ENCODE results near the gene NUDT6.
A peak's percentile ranks its signal among the peaks of the same experiment; 100 is the strongest.

The NUDT6 gene

DNA sequence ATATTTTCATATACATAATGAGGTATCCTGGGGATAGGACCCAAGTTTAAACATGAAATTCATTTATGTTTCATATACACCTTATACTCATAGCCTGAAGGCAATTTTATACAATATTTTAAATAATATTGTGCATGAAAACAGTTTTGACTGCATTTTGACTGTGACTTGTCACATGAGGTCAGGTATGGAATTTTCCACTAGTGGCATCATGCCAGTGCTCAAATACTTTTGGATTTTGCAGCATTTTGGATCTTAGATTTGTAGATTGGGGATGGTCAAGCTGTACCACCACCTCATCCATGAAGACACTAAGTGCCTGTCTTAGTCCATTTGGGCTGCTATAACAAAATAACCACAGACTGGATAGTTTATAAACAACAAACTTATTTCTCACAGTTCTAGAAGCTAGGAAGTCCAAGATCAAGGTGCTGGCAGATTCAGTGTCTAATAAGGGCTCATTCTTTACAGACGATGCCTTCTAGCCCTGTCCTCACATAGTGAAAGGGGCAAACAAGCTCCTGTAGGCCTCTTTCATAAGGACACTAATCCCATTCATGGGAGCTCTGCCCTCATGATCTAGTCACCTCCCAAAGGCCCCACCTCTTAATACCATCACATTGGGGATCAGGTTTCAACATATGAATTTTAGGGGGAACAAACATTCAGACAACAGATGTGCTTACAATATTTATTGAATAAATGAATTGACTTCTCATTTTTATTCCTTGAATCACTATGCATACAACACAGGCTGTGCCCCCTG is 9.4 kb downstream of the NUDT6 start:
- DNase-seq, result peak; percentile 62

GRCh38 chr4:122911588-122911987 is 10.8 kb downstream of the NUDT6 start:
- no peak for DNase-seq

- DNase-seq, result no peak
These were observed 12.7 kb downstream of the NUDT6 start for GRCh38 chr4:122909683-122910082.

GRCh38 chr4:122908223-122908622 is 14.2 kb downstream of the NUDT6 start:
- DNase-seq, result no peak

DNA sequence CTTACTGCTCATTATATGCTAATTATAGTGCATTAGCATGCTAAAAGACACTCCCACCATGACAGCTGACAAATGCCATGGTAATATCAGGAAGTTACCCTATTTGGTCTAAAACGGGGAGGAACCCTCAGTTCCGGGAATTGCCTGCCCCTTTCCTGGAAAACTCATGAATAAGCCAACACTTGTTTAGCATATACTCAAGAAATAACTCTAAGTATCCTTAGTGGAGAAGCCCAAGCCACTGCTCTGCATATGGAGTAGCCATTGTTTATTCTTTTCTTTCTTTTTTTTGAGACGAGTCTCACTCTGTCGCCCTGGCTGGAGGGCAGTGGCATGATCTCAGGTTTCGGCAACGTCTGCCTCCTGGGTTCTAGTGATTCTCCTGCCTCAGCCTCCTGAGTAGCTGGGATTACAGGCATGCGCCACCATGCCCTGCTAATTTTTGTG is 15.5 kb downstream of the NUDT6 start:
- no peak for DNase-seq

DNA sequence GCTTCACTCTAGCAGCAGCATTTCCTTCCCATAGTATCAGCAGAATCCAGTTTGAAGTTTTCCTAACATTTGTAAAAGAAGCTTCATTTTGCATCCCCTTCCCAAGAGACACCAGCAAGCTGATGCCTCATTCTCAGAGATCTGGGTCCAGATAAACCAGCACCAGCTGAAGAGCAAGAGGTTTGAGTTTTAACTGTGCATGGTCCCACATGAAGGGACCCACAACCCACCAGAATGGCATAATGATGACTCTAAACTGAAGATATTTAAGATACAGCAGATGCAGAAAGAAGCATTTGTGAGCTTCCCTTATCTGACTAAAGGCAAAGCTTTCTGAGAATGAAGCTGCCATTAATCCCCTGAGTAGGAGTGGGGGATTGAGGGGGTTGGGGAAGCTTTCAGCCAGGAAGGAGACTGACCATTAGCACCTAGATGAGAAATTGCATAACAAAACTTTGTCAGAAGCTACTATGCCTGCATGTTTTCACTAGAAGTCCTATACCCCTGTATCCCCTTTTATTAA is 18.6 kb downstream of the NUDT6 start:
- peak; percentile 9 for DNase-seq

- no peak for DNase-seq
These were observed 21.0 kb downstream of the NUDT6 start for GRCh38 chr4:122901247-122902010.

- DNase-seq, result no peak
These were observed 22.1 kb downstream of the NUDT6 start for GRCh38 chr4:122900314-122900713.

GRCh38 chr4:122899682-122900081 is 22.7 kb downstream of the NUDT6 start:
- no peak for DNase-seq

- no peak for DNase-seq
These were observed 23.8 kb downstream of the NUDT6 start for GRCh38 chr4:122898370-122899150.

GRCh38 chr4:122896270-122896669 is 26.1 kb downstream of the NUDT6 start:
- DNase-seq, result peak; percentile 31

DNA sequence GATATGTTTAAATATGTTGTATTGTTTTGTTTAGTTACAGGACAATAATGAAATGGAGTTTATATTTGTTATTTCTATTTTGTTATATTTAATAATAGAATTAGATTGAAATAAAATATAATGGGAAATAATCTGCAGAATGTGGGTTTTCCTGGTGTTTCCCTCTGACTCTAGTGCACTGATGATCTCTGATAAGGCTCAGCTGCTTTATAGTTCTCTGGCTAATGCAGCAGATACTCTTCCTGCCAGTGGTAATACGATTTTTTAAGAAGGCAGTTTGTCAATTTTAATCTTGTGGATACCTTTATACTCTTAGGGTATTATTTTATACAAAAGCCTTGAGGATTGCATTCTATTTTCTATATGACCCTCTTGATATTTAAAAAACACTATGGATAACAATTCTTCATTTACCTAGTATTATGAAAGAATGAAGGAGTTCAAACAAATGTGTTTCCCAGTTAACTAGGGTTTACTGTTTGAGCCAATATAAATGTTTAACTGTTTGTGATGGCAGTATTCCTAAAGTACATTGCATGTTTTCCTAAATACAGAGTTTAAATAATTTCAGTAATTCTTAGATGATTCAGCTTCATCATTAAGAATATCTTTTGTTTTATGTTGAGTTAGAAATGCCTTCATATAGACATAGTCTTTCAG is 26.9 kb downstream of the NUDT6 start:
- DNase-seq, result peak; percentile 4

GRCh38 chr4:122894827-122895226 is 27.6 kb downstream of the NUDT6 start:
- peak; percentile 18 for DNase-seq

GRCh38 chr4:122890147-122890795 is 32.1 kb downstream of the NUDT6 start:
- no peak for DNase-seq

DNA sequence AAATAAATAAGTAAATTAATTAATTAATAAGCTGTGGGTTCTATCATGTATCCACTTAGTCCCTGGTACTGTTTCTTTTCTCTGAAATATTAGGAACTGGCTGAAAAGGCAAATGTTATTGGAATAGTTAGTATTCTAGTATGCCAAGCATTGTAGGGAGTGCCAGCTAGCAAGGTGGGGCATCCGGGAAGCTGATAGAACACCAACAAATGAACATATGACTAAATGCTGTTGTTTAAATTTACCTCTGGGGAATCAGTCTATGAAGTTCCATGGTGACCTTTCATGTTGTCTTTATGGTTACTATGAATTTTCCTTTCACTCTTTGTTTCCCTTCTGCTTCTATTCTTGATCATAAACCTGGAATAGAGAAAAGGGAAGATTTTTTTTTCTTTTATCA is 32.7 kb downstream of the NUDT6 start:
- no peak for DNase-seq

DNA sequence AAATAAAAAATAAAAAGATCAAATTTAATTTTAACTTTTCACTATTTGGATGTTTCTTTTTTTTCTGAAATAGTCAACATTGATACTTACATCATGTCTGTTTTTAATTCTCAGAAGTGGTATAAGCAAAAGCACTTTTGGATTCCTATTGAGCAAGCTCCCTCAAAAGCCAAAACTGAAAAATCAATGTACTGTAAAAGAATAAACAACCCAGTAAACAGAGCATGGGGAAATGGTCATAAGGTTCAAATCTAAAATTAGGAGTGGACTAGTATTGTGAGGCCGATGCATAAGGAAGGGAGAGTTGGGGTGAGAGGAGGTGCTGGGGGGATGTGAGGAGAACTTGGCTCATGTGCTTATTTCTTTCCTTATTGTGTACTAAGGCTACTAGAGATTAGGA is 37.9 kb downstream of the NUDT6 start:
- no peak for DNase-seq

GRCh38 chr4:122882857-122883735 is 39.3 kb downstream of the NUDT6 start:
- no peak for DNase-seq

- no peak for DNase-seq
These were observed 43.4 kb downstream of the NUDT6 start for GRCh38 chr4:122879001-122879400.

DNA sequence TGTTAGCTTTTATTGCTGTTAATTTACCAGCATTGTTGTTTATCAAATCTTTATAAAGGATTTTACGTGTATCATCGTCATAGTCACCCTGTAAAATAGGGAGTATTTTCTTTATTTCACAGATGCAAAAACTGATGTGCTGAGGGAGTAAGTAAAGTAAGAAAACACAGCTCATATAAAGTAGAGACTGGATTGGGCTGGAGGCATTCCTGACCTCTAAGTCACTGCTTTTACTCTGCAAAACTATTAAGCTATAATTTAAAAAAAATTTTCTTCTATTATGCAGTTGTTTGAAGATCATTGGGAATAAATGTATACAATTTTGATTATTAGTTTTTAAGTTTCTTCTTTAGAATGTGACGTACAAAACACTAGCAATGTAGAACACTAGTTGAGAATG is 45.9 kb downstream of the NUDT6 start:
- DNase-seq, result no peak

DNA sequence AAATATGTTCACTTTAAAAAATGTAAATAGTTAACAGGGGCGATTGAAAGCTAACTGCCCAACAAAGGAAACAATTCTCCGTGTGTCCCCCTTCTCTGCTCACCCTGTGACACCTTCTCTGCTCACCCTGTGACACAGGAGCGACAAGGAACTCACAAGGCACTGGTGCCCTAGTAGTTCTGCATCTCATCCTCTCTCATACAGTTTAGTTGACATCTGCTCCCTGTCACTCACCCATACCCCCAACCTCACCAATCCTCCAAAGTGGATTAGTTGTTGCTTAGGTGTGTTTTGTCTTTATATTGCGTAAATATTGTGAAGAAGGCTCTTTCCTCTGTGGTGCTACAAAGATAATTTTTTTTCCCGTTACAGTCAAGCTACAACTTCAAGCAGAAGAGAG is 46.4 kb downstream of the NUDT6 start:
- peak; percentile 86 for DNase-seq
